HG02588 (cell line): ENCODE data around the gene SIAH1.
"Not testable (repeated sequence)": the region's sequence is repeated elsewhere in the genome, so short reads cannot be mapped to it uniquely, and the experiment has no call there.

Source experiments
- ATAC-seq: cut with Tn5 transposase; IDR thresholded peaks from one replicate; pipeline ENCODE4 v1.9.1; 2021; ENCODE audit warnings: mild to moderate bottlenecking, moderate library complexity; ENCODE audit not compliant: unreplicated experiment

The SIAH1 gene, protein sequence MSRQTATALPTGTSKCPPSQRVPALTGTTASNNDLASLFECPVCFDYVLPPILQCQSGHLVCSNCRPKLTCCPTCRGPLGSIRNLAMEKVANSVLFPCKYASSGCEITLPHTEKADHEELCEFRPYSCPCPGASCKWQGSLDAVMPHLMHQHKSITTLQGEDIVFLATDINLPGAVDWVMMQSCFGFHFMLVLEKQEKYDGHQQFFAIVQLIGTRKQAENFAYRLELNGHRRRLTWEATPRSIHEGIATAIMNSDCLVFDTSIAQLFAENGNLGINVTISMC

DNA sequence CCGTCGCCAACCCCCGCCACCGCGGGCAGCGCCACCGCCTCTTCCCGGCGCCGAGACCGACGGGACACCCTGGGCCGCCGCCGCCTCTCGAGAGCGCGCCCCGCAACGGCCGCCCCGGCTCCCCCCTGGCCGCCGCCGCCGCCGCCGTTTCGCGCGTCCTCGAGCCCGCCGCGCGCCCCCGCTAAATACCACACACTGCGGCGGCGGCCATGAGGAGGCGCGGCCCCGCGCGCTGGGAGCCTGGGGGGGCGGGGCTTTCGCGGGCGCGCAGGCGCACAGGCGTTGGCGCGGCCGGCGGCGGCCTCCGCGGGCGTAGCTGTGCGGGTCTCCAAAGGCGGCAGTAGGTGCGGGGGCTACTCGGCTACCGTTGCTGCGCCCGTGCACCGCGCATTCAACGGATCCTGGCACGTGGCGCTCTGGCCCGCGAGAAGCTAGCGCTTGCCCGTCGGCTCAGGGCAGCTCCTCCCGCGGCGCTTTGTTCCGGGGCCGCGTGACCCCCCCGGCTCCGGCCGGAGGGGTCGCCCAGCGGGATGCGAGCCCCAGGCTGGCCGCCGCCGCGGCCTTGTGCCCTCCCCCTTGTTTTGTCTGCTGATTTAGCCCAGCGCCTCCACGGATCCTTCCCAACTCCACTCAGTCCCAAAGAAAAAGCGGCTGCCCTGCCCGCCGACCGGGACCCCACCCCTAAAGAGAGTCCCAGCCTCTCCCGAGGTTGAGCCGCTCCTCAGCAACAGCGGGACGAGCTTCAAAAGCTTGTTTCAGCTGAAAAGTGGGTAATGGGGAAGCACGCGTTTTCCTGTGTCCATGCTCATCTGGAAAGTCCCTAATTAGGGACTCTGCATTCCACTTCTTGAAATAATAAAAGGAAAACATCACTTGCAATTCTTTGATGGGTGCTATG lies at the start of gene SIAH1:
TSS of gene SIAH1 (minus strand) at position 161 of the 898 bp plus-strand sequence. CDS start 22,985 bp downstream, outside the sequence.
- peak; percentile 70 for ATAC-seq

DNA sequence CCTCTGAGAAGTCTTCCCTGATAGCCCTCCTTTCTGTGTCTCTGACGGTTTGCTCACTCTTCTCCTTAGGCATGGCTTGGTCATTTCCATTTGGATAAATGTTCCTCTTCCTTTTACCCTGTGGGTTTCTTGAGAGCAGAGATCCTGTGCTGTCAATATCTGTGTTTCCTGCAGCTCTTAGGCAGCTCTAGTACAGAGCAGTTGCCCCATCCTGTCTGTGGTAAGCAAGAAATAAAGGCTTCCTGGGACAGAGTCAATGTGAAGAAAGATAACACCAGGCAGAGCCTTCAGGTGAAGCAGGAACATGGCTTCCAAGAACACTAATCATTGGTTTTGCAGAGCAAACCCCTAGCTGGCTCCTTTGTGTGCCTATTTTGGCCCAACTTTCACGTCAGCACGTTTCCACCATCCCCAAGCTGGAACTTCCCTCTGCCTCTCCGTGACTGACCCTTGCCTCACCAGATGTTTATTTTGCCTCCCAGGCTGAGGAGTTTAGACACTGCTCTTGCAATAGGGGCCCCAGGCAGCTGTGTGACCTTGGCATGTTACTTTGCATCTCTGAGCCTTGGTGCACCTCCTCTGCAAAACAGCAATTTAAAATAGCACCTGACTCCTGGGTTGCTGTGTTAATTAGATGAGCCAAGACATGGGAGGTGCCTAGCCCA lies 49.6 kb upstream of the SIAH1 start:
- ATAC-seq: no peak

DNA sequence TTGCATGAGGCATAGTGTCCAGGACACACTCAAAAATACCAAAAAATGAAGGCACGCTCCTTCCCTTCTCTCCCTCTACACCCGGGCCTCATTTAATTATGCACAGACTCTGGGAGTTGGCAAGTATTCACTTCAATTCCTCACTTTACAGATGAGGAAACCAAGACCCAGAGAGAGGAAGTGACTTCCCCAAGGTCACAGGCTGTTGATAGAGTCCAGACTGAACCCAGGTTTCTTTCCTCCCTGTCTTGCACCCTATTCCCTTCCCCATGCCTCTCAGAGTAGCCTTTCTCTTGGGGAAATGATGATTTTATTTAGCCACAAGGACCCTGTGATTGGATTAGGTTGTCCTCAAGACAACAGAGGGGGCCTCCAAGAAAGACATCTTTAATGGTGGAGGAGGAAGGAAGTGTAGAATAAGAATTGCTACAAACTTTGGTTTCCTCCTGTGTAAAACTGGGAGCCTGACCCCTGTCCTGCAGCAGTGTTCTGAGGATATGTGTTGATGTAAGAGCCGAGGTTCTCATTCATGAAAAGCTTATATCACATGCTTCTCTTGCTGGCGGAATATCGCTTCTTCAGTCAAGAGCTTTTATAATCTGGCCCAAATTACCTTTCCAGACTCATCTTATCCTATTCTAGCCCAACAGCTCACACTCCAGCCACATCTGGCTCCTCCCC lies 48.8 kb upstream of the SIAH1 start:
- ATAC-seq: no peak

GRCh38 chr16:48433116-48433849 lies 48.1 kb upstream of the SIAH1 start:
- no peak for ATAC-seq

DNA sequence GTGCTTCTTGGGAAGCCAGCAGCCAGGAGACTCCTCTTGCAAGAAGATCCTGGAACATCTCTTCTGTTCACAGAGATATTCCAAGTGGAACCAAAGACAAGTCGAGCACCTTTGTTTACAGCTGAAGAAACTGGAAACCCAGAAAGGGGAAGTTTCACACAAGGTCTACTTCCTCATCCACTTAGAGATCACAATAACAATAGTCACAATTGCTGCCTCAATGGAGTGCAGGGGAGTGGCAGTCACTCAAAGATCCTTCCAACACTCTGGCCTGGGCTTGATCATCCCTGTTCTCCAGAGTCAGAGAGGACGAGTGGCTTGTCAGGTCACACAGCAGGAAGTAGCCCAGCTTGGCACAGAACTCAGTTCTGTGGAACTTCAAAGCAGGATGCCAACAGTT lies 46.9 kb upstream of the SIAH1 start:
- peak; percentile 87 for ATAC-seq

GRCh38 chr16:48430890-48431289 lies 45.7 kb upstream of the SIAH1 start:
- ATAC-seq: no peak

- no peak for ATAC-seq
Measured at GRCh38 chr16:48426244-48427141, 41.3 kb upstream of the SIAH1 start.

DNA sequence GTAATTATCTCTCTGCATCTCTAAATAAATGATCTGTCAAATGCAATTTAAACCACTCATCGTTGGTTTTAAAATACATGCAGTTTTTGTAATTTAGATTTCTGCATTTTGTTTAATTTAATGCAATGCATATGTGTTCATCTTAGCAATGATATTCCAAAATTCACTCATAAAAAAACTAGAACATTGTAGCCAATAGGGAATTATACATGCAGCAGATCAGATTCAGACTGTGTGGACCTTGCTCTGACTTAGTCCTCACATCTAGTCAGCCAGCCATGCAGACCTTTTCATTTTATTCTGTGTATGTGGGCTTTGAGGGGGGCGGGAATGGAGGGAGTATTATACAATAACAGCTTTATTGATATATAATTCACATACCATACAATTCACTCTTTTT lies 37.3 kb upstream of the SIAH1 start:
- no peak for ATAC-seq

- no peak for ATAC-seq
Measured at GRCh38 chr16:48421741-48422140, 36.5 kb upstream of the SIAH1 start.

DNA sequence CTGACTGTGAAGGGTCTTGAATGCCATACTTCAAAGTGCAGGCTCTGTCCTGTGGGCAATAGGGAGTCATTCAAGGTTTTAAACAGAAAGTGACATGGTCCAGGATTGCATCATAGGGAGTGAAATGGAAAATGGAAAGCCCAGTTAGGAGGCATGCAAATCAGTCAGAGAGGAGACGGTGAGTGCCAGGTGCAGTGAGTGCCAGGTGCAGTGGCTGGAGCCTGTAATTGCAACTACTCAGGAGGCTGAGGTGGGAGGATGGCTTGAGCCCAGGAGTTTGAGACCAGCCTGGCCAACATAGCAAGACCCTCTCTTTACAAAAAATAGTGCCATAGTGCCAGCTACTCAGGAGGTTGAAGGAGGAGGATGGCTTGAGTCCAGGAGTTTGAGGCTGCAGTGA lies 35.2 kb upstream of the SIAH1 start:
- ATAC-seq: no peak

GRCh38 chr16:48416617-48417016 lies 31.4 kb upstream of the SIAH1 start:
- ATAC-seq: not testable (repeated sequence)

GRCh38 chr16:48413272-48413671 lies 28.1 kb upstream of the SIAH1 start:
- ATAC-seq: no peak

GRCh38 chr16:48409839-48410632 lies 24.8 kb upstream of the SIAH1 start:
- no peak for ATAC-seq

DNA sequence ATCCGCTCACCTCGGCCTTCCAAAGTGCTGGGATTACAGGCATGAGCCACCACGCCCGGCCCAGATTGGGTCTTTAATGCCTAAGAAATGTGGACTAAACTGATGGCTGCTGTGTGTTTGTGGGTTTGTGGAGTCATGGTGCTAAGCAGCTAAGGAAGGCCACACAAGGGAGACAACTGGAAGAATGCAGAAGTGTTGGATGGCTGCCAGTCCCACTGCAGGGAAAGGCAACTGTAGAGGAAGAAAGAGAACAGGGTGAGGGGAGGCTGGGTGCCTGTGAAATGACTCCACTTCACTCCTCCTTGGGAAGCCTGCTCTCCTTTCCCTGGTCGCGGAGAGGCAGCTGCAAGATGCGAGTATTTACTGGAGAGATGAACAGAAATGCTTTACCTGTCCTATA lies 23.5 kb upstream of the SIAH1 start:
- no peak for ATAC-seq

DNA sequence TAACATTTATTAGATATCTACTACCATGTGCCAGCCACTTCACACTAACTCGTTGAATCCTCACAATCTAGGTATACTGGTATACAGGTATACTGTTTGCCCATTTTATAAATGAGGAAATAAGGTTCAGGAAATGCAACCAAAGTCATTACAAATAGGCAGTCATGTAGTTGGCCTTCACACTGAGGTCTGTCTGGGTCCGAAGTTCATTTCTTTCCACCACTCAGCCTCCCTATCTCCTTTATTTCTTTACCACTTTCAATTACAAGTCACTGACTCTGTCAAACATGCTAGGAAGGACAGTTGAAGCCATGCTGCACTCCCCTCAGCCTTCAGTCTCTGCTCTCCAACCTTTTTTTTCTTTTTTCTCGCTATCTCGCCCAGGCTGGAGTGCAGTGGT lies 20.7 kb upstream of the SIAH1 start:
- no peak for ATAC-seq

DNA sequence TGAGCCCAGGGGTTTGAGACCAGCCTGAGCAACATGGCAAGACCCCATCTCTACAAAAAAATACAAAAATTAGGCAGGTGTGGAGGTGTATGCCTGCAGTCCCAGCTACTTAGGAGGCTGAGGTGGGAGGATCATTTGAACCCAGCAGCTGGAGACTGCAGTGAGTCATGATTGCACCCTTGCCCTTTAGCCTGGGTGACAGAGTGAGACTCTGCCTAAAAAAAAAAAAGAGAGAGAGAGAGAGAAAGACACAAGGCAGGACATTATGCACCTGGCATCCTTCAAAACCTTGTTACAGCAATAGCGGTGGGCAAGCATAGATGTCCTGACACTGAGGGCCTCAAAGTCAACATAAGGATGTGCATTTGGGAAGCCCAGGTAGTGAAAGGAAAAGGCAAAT lies 19.9 kb upstream of the SIAH1 start:
- no peak for ATAC-seq

GRCh38 chr16:48402547-48402946 lies 17.3 kb upstream of the SIAH1 start:
- not testable (repeated sequence) for ATAC-seq

DNA sequence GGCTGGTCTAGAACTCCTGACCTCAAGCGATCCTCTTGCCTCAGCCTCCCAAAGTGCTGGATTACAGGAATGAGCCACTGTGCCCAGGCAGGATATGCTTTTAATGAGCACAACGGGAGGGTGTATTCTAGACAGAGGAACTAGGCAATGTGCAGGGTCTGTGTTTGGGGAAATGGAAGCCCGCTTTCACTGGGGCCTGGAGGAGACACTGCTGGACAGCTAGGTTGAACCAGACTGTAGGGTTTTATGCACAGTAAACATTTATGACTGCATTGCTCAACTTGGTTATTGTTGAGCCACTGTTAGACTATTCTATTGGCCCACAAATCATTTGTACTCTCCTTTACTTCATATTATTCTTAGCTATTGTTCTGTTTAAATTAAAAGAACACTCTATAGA lies 10.2 kb upstream of the SIAH1 start:
- no peak for ATAC-seq

DNA sequence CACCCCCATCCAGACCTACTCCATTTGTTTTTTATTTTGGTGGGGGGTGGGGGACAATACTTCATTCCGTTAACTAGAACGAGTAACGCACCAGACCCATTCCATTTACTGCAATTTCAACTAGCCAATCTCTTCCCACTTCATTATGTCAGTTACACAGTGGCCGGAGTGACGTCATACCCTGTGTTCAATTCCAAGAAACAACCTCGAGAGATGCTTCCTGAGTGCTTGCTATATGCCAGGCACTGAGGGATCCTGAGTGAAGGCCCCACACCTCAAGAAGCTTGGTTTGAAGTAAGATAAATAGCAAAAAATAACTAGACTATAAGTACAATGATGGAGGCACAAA lies 9.1 kb upstream of the SIAH1 start:
- ATAC-seq: no peak
